ENCODE data around the gene COMT.

The COMT gene

DNA sequence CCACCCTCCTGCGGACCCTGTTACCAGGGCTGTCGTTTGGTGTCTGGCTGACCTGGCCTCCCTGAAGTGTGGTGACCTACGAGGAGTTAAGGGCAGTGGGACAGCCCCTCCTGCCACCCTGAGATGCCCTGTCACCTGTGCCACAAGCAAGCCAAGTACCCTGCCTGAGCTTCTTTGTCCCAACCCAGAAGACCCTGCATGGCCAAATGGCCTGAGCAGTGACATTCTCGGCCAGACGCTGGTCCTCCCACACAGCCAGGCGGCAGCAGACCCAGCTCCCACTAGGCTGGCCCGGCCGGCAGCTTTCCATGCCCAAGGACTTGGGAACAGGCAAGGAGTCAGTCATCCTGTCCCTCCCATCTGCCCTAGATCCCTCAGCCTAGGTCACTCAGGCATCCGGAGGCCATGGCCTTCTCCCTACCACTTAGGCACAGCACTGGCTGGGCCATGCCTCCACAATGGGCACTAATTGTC lies 67.5 kb downstream of the COMT start:
- ChIA-PET CTCF (interaction anchor here (0.7 kb wide), 1 partner anchor 39 kb away, joined by 3 read pairs; no protein-coding TSS in a partner anchor), POLR2A (interaction anchor here (1.3 to 2.1 kb wide), 2 partner anchors 24 to 34 kb away, joined by 3 to 5 read pairs; no protein-coding TSS in a partner anchor)
- DNase-seq (ENCODE audit: extremely low spot score), result no peak
- TF ChIP-seq FOXA1 (IDR thresholded peaks at IDR 0.05), result no peak
- no peak for TF ChIP-seq SUZ12 (IDR thresholded peaks at IDR 0.05)
- no peak for TF ChIP-seq ARNT (IDR thresholded peaks at IDR 0.05)
- TF ChIP-seq L3MBTL2 (conservative IDR thresholded peaks at IDR 0.05), result no peak
- no peak for TF ChIP-seq LEF1 (IDR thresholded peaks at IDR 0.05; ENCODE audit: borderline replicate concordance)
- TF ChIP-seq FOXK2 (IDR thresholded peaks at IDR 0.05), result no peak
- TF ChIP-seq CTBP1 (IDR thresholded peaks at IDR 0.05; ENCODE audit: borderline replicate concordance), result no peak
- no peak for TF ChIP-seq ZNF384 (IDR thresholded peaks at IDR 0.05)
- TF ChIP-seq HDGF (IDR thresholded peaks at IDR 0.05; ENCODE audit: borderline replicate concordance), result no peak
- TF ChIP-seq SP1 (IDR thresholded peaks at IDR 0.05), result no peak
- no peak for TF ChIP-seq BHLHE40 (IDR thresholded peaks at IDR 0.05; ENCODE audit: borderline replicate concordance)
- TF ChIP-seq NFRKB (IDR thresholded peaks at IDR 0.05), result no peak
- no peak for TF ChIP-seq FOXM1 (IDR thresholded peaks at IDR 0.05; ENCODE audit: borderline replicate concordance)
- TF ChIP-seq, protein P1, sequence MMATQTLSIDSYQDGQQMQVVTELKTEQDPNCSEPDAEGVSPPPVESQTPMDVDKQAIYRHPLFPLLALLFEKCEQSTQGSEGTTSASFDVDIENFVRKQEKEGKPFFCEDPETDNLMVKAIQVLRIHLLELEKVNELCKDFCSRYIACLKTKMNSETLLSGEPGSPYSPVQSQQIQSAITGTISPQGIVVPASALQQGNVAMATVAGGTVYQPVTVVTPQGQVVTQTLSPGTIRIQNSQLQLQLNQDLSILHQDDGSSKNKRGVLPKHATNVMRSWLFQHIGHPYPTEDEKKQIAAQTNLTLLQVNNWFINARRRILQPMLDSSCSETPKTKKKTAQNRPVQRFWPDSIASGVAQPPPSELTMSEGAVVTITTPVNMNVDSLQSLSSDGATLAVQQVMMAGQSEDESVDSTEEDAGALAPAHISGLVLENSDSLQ (IDR thresholded peaks at IDR 0.05), result no peak

GRCh38 chr22:20009582-20010306 lies 68.2 kb downstream of the COMT start:
- CTCF ChIA-PET, result no interaction called here
- POLR2A ChIA-PET, result no interaction called here
- no peak for DNase-seq (ENCODE audit: extremely low spot score)
- TF ChIP-seq HDGF (IDR thresholded peaks at IDR 0.05; ENCODE audit: borderline replicate concordance) (no peak), FOXA1 (IDR thresholded peaks at IDR 0.05) (no peak), FOXM1 (IDR thresholded peaks at IDR 0.05; ENCODE audit: borderline replicate concordance) (no peak), SP1 (IDR thresholded peaks at IDR 0.05) (no peak), SUZ12 (IDR thresholded peaks at IDR 0.05) (no peak), ZNF384 (IDR thresholded peaks at IDR 0.05) (no peak), FOXK2 (IDR thresholded peaks at IDR 0.05) (no peak), NFRKB (IDR thresholded peaks at IDR 0.05) (no peak), LEF1 (IDR thresholded peaks at IDR 0.05; ENCODE audit: borderline replicate concordance) (no peak), BHLHE40 (IDR thresholded peaks at IDR 0.05; ENCODE audit: borderline replicate concordance) (no peak), CTBP1 (IDR thresholded peaks at IDR 0.05; ENCODE audit: borderline replicate concordance) (no peak), L3MBTL2 (conservative IDR thresholded peaks at IDR 0.05) (no peak), TARDBP (IDR thresholded peaks at IDR 0.05) (no peak), ELF4 (IDR thresholded peaks at IDR 0.05) (no peak), ARNT (IDR thresholded peaks at IDR 0.05) (no peak)
- TF ChIP-seq, protein P1 (IDR thresholded peaks at IDR 0.05), result no peak

- CTCF ChIA-PET, result no interaction called here
- TF ChIP-seq FOXK2 (IDR thresholded peaks at IDR 0.05) (no peak), SUZ12 (IDR thresholded peaks at IDR 0.05) (no peak), BHLHE40 (IDR thresholded peaks at IDR 0.05; ENCODE audit: borderline replicate concordance) (no peak), L3MBTL2 (conservative IDR thresholded peaks at IDR 0.05) (no peak), SP1 (IDR thresholded peaks at IDR 0.05) (no peak), ELF4 (IDR thresholded peaks at IDR 0.05) (no peak), ZNF384 (IDR thresholded peaks at IDR 0.05) (no peak)
- no peak for DNase-seq (ENCODE audit: extremely low spot score)
- POLR2A ChIA-PET, result interaction anchor here (1.0 to 1.5 kb wide), 3 partner anchors 22 to 52 kb away, joined by 3 to 6 read pairs (median 3); no protein-coding TSS in a partner anchor
Measured at GRCh38 chr22:20010307-20011122, 68.9 kb downstream of the COMT start.

GRCh38 chr22:20011123-20011992 lies 69.8 kb downstream of the COMT start:
- TF ChIP-seq ZNF384 (IDR thresholded peaks at IDR 0.05), result no peak
- TF ChIP-seq FOXA1 (IDR thresholded peaks at IDR 0.05), result no peak
- TF ChIP-seq LEF1 (IDR thresholded peaks at IDR 0.05; ENCODE audit: borderline replicate concordance), result no peak
- no peak for TF ChIP-seq FOXM1 (IDR thresholded peaks at IDR 0.05; ENCODE audit: borderline replicate concordance)
- no peak for TF ChIP-seq SUZ12 (IDR thresholded peaks at IDR 0.05)
- TF ChIP-seq ELF4 (IDR thresholded peaks at IDR 0.05), result no peak
- no peak for TF ChIP-seq SP1 (IDR thresholded peaks at IDR 0.05)
- no peak for TF ChIP-seq HDGF (IDR thresholded peaks at IDR 0.05; ENCODE audit: borderline replicate concordance)
- no peak for TF ChIP-seq TARDBP (IDR thresholded peaks at IDR 0.05)
- no peak for TF ChIP-seq BHLHE40 (IDR thresholded peaks at IDR 0.05; ENCODE audit: borderline replicate concordance)
- TF ChIP-seq CTBP1 (IDR thresholded peaks at IDR 0.05; ENCODE audit: borderline replicate concordance), result no peak
- TF ChIP-seq, protein P1 (IDR thresholded peaks at IDR 0.05), result no peak
- TF ChIP-seq L3MBTL2 (conservative IDR thresholded peaks at IDR 0.05), result no peak
- no peak for TF ChIP-seq ARNT (IDR thresholded peaks at IDR 0.05)
- no peak for TF ChIP-seq FOXK2 (IDR thresholded peaks at IDR 0.05)
- TF ChIP-seq NFRKB (IDR thresholded peaks at IDR 0.05), result no peak
- no peak for DNase-seq (ENCODE audit: extremely low spot score)
- POLR2A ChIA-PET, result interaction anchor here (1.0 to 1.9 kb wide), 4 partner anchors 23 to 52 kb away, joined by 3 to 8 read pairs (median 4); no protein-coding TSS in a partner anchor
- CTCF ChIA-PET, result interaction anchor here (0.6 to 1.7 kb wide), 2 partner anchors 281 to 507 kb away, joined by 4 to 5 read pairs; no protein-coding TSS in a partner anchor

Data from HEK293T (cell line).